Activated naive CD8-positive, alpha-beta T cell treated with anti-CD3 and anti-CD28 coated beads, Interleukin-2, amount 50 U/mL, for 16 hours (primary cell): ENCODE measurements around the gene TBKBP1.

Source experiments
- DNase-seq: peaks from one replicate; pipeline ENCODE4 v3.0.0-alpha.2; 2020; ENCODE audit warnings: low read depth, low spot score

TBKBP1 gene, protein sequence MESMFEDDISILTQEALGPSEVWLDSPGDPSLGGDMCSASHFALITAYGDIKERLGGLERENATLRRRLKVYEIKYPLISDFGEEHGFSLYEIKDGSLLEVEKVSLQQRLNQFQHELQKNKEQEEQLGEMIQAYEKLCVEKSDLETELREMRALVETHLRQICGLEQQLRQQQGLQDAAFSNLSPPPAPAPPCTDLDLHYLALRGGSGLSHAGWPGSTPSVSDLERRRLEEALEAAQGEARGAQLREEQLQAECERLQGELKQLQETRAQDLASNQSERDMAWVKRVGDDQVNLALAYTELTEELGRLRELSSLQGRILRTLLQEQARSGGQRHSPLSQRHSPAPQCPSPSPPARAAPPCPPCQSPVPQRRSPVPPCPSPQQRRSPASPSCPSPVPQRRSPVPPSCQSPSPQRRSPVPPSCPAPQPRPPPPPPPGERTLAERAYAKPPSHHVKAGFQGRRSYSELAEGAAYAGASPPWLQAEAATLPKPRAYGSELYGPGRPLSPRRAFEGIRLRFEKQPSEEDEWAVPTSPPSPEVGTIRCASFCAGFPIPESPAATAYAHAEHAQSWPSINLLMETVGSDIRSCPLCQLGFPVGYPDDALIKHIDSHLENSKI

DNA sequence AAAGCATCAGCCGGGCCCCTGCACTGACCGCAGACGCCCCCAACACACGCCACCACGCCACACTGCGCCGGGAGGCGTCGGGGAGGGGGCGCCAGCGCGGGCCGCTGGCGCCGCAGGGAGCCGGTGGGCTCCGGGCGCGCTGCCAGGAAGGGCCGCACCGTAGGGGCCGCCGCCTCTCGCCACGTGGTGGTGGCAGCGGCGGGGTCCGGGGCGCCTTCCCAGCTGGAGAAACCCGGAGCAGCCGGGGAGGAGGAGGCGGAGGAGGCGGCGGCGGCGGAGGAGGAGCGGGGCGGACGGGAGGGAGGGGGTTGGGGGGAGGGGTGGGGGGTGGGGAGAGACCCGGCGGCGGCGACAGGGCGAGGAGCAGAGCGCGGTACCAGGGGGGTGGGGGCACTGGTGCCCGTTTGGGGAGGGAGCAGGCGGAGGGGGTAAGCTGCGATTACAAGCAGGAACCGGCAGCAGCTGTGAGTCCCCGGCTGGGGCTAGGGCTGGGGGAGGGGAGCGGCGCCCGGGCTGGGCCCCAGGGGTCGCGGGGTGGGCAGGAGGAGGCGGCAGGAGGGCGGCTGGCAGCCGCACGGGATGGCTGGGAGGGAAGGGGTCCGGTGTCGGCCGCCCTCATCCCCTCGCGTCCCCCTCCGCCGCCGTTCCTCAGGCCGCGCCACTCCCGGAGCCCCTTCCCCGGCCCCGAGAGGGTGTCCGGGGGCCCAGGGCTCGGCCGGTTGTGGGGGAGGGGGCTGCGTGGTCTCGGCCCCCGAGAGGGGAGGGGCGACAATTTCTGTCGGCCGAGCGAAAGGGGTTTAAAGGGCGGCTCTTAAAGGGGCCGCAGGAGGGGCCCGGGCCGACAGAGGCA lies at the start of gene TBKBP1:
Gene TBKBP1, plus strand, starts transcription at position 431 of the 850 bp plus-strand sequence. CDS start 1,952 bp downstream, outside the sequence.
- peak; percentile 43 for DNase-seq

DNA sequence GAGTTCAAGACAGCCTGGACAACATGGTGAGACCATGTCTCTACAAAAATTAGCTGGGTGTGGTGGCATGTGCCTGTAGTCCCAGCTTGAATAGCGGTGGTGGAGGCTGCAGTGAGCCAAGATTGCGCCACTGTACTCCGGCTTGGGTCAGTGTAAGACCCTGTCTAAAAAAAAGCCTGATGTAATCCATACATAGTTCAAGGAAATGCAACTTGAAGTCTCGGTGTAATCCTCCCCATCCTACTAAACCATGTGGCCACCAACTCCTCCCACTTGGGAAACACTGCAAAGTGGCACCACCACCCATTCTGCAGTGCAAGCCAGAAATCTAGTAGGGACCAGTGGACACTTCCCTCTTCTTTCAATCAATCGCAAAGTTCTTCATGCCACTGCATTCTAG lies 49.6 kb upstream of the TBKBP1 start:
- no peak for DNase-seq

DNA sequence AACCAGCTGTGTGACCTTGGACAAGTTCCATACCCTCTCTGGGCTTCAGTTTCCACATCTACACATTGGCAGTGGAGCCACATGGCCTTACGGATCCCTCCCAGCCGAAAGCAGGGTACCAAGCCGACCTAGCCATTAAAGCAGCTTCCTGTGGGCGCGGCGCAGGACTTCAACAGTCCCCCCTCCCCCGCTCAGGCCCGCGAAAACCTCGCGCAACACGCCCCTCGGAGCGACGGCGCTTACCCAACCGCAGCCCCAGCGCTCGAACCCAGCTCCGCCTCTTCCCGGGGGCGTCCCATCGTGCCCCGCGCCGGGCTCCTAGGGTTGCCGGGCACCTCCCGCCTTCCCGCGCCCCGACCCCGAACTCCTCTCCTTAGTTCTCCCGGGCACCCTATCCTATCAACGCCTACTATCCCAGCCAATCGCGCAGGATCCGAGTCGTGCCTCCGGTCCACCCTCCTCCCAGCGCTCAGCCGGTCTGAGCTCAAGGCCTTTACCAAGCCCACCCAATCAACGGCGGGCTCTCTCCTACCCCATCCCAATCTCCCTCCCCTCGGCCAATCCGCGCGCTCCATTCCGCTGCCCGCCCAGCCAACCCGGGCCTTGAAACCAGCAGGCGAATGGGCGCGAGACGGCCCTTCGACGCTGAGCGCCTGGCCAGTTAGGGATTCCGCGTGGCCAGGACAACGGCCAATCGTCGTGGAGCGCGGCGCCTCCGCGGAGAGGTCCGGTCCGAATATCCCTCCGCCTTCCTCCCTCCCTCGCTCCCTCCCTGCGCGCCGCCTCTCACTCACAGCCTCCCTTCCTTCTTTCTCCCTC lies 44.6 kb upstream of the TBKBP1 start, which contains the start of gene KPNB1:
Gene KPNB1, plus strand, starts transcription at position 767 of the 819 bp plus-strand sequence. CDS start 326 bp downstream, outside the sequence.
- DNase-seq, result peak; percentile 94

DNA sequence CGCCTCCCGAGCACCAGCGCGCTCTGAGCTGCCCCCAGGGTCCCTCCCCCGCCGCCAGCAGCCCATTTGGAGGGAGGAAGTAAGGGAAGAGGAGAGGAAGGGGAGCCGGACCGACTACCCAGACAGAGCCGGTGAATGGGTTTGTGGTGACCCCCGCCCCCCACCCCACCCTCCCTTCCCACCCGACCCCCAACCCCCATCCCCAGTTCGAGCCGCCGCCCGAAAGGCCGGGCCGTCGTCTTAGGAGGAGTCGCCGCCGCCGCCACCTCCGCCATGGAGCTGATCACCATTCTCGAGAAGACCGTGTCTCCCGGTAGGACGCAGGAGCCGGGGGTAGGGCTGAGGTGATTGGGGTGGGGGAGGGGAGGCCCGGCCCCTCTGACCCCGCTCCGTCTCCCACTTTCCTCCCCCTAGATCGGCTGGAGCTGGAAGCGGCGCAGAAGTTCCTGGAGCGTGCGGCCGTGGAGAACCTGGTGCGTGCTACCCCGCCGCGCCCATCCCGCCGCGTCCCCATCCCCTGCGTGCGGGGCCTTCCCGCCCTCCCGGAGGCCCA lies 43.9 kb upstream of the TBKBP1 start:
- DNase-seq, result no peak

DNA sequence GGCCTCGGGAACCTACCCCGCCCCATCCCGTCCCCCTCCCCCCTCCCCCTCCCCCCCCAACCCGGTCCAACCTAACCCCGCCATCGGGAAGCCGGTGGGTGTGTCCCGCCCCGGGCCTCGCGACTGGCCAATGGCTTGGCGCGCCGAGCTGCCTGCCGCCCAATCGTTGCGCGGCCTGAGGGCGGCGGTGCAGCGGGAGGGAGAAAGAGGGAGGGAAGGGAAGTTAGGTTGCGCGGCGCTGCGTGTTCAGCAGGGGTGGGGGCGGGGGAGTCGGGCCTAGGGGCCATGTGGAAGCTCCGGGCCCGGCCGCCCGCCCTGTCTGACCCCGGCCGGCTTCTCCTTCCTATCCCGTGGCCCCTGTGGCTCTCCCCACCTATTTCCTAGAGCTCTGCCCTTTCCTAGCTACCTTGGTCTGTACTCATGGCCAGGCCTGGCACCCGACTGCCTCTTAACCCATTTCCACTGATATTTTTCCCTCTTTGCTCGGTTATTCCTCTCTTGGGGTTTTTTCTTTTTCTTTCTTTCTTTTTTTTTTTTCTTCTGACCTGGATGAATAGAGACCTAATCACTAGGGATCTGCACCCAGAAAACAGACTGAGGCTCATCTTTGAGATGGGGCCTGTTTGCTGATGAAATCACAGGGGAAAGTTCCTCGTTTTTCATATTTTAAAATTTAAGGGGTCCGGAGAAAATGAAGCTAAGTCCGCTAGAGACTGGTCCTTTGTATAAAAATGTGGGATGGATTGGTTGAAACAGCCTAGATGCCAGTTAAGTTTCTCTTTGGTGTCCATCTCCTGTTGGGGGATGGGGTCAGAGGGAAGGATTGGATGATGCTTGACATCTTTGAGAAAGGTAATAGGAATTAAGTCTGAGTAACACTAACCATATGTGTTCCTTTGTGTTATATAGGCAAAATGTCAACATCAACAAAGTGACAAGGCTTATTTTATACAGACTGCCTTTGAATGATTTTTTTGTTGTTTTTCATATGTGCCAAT lies 43.1 kb upstream of the TBKBP1 start:
- peak; percentile 89 for DNase-seq

DNA sequence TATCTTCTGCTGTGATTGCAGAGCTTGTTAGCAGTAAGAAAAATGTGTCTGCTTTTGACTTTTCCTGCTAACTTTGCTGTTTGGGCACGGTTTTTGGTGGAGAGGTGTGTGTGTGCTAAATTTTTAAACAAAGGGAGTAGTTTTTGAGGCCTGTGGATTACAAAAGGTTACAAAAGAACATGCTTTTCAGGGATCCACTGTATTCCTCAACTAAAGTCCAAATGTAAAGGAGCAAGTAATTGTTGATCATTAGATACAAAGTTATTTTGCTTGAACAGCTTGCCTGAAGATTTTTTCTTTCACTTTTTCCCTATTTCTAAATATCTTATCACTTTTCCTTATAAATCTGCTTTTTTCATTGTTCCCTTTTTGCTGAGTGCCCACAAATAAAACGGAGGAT lies 42.3 kb upstream of the TBKBP1 start:
- no peak for DNase-seq

DNA sequence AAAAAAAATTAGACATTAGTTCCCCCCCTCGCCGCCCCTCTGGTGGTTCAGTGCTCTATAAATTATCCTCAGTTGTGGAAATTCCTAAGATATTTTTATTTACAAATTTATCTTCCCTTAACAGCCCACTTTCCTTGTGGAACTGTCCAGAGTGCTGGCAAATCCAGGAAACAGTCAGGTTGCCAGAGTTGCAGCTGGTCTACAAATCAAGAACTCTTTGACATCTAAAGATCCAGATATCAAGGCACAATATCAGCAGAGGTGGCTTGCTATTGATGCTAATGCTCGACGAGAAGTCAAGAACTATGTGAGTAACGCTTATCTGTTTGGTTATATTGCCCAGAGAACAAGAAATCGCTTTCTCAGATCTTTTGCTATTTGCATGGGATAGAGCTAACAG lies 41.4 kb upstream of the TBKBP1 start:
- DNase-seq, result no peak

DNA sequence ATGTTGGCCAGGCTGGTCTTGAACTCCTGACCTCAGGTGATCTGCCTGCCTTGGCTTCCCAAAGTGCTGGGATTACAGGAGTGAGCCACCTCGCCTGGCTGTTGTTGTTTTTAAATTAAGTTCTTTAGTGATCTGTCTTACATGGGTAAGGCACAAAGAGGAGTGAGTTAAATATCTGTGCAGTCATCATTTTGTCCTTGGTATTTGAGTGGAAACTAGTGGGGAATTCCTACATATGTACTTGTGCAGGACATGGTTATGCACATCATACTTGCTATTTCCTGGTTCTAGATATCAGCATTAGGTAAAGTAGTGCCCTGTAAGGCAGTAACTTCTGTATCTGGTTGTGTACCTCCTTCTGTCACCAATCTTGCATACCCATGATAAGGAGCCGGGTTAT lies 40.5 kb upstream of the TBKBP1 start:
- no peak for DNase-seq

DNA sequence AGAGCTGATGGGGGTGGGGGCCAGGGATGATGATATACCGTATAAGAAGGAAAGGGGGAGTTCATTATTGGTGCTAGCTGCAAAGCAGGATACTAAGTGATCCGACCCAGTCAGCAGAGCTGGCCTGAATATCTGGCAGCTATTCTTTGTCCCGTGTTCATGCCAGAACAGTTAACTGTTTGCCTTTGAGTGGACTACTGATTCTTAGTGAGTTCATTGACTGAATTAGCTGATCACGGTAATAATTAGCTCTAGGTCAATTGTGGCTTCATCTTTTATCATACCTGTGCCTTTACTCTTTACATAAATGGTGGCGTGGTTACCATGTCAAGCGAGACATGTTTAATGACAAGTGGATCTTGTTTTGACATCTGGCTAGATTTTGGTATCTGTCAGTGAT lies 39.0 kb upstream of the TBKBP1 start:
- no peak for DNase-seq

DNA sequence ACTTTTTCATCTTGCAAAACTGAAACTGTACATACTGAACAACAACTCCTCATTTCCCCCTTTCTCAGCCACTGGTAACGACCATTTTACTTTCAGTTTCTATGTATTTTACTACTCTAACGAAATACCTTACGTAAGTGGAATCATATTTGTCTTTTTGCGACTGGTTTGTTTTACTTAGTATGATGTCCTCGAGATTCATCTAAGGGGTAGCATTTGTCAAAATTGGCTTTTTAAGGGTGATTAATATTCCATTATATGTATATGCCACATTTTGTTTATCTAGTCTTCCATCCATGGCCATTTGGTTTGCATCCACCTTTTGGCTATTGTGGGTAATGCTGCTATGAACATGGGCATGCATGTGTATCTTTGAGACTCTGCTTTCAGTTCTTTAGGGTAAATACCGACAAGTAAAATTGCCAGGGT lies 33.9 kb upstream of the TBKBP1 start:
- no peak for DNase-seq

DNA sequence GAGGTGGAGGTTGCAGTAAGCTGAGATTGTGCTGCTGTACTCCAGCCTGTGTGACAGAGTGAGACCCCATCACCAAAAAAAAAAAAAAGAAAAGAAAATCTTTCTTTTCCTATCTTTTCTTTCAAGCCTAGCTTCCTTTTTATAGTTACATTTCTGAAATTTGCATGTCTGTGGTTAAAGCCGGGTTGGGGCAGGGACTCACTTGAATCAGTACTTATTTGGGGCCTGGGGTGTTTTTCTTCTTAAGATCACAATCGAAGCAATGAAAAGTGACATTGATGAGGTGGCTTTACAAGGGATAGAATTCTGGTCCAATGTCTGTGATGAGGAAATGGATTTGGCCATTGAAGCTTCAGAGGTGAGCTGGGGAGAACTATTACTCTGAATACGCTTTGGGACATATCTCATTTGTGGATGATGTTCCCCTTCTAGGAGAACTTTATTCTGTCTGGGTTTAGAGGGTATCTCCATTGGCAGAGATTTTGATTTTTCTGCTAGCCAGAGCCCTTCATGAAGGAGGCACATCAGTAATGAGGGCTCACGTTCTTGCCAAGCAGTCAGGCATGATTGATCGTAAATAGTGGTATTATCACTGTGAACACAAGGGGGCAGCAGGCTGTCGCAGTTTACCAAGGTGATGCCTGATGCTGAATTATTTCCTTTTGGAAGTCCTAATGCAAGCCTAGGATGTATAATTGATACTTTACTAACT lies 29.9 kb upstream of the TBKBP1 start:
- DNase-seq, result peak; percentile 29

DNA sequence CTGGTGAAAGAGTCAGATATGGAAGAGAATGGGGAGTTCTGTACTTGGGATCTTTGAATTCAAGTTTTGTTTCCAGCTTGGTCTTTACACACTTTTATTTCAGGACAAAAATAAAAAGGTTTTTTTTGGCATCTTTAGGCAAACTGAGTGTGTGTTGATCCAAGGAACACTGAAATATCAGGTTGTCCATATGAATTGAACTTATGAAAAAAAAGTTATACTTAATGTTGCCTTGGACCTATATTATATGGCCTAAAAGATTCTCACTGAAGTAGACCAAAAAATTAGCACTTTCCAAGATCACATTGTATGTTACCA lies 29.4 kb upstream of the TBKBP1 start:
- no peak for DNase-seq

DNA sequence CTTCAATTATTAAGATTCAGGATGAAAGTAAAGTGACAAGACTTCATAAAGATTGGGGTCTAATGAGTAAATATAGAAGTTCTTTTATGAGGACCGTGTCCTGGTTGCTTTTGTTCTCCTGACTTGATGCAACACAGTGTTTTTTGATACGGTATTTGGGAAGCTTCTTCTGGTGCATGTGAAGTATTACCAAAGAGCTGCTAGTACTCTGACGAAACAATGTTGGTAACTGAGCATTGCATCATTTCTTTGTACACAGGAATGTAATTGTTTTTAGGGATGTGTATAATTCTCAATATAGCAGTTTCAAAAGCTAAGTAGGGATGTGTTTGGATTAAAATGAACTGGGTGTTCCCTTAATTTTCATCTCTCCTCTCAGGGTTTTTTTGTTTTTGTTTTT lies 28.3 kb upstream of the TBKBP1 start:
- DNase-seq, result no peak

DNA sequence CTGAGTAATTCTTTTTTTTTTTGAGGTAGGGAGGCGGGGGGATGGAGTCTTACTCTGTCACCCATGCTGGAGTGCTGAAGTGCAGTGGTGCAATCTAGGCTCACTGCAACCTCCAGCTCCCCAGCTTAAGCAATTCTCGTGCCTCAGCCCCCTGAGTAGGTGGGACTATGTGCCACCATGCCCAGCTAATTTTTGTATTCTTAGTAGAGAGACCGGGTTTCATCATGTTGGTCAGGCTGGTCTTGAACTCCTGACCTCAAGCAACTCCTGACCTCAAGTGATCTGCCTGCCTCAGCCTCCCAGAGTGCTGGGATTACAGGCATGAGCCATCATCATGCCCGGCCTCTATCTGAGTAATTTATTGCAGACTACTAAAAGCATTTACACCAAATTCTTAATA lies 24.9 kb upstream of the TBKBP1 start:
- no peak for DNase-seq

DNA sequence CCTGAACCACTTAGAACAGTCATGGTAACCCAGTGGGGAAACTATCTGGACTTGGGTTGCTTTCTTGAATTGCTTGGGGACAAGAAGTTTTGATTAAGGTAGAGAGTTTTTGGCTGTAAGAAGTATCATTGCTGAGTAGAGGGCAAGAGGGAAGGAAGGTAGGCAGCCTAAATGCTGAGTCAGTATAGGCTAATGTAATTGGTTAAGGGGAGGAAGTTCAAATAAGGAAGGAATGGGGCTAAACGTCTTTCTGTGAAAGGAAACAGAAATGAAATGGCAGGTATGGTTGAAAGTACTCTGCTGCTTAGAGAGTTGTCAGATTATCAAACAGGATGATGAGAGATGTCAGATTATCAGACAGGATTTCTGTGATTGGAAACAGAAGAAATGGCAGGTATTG lies 23.9 kb upstream of the TBKBP1 start:
- no peak for DNase-seq

DNA sequence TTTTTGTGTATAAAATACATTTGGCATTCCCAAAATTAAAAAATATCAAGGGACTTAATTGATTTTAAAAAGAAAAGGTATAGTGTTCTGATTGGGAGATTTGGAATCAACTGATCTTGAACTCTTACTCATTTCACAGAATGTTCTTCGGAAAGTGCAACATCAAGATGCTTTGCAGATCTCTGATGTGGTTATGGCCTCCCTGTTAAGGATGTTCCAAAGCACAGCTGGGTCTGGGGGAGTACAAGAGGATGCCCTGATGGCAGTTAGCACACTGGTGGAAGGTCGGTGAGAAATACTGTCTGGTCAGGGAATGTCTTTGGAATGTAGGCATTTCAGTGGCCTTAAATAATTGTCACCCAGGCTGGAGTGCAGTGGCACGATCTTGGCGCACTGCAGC lies 19.5 kb upstream of the TBKBP1 start:
- DNase-seq, result no peak

DNA sequence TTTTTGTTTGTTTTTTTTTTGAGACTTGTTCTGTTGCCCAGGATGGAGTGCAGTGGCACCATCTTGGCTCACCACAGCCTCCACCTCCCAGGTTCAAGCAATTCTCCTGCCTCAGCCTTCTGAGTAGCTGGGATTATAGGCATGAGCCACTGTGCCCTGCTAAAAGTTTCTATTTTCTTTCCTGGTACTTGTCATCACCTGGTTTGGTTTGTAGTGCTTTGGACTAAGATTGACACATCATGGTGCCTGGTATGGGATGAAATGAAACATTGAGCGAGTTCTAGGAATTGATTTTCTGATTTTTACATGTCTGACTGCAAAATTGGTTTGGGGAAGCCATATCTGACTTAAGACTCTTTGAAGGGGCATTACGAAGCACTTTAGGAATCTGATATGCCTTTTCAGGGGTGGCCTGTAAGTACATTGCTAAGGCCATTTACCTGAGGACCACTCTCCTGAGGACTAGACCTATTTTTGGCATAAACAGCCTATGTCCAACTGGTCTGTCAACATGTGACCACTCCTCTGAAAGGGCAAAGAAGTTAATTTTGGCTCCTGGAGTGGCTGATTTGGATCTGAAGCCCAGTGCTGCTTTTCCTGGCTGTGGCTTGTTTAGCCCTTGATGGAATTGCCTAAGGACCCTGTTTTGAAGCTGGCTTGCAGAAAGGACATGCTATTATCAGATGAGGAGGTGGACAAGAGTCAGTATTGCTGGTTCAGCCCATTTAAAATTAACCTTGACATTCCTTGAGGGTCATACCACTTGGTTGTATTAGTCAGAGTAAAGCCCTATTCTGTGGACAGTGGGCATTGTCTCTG lies 18.4 kb upstream of the TBKBP1 start:
- DNase-seq, result no peak

DNA sequence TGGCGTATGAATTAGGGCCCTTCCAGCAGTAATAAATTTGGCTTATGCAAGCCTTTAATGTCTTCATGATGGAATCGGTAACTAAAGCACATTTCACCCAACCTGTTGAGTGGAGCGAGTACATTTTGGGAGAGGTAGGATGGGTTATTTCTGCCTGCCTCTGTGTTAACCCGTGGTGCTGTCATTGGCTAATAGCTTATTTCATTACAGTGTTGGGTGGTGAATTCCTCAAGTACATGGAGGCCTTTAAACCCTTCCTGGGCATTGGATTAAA lies 17.8 kb upstream of the TBKBP1 start:
- DNase-seq, result no peak
